GF-D8 (cell line): ENCODE data around the gene GABRR3.

Experiments used
- DNase-seq: peaks from one replicate; lab custom pipeline; 2025; lab: John Stamatoyannopoulos, UW

GABRR3 gene

DNA sequence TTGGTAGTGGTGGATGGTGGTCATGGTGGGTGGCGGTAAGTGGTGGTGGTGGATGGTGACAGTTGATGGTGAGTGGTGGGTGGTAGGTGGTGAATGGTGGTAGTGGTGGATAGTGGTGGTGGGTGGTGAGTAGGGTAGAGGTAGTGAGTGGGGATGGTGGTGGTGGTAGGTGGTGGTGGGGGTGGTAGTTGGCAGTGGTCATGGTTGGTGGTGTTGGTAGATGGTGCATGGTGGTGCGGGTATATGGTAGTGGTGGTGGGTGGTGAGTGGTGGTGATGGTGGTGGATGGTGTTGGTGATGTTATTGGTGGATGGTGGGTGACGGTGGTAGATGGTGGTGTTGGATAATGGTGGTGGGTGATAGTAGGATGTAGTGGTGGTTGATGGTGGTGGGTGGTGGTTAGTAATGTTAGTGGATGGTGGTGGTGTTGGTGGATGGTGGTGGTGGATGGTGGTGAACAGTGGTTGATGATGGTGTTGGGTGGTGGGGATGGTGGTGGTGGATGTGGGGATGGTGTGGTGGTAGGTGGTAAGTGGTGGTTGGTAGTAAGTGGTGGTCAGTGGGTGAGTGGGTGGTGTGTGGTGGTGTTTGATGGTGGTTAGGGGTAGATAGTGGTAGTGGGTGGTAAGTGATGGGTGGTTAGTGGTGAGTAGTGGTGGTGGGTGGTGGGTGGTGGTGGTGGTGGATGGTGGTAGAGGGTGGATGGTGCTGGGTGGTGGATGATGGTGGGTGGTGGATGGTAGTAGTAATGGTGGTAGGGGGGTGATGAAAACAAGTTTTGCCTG lies 46.1 kb downstream of the GABRR3 start:
- DNase-seq, result no peak

DNA sequence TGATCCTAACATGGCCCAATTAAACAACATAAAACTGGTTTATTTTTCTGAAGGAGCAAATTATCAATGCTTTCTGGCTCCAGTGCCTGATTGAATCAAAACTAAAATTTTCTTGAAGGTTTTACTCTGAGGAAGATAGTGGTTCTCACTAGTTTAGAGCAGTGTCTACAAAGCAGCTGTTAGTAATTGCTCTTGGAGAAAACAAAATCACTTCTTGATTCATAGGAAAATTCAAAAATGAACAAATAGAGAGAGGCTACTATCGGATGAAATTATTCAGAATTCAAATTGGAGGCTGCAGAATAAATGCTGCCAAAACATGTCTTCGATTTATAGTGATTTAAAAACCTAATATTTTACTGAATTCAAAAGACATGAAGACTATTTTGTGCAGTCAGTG lies 47.8 kb downstream of the GABRR3 start:
- no peak for DNase-seq

DNA sequence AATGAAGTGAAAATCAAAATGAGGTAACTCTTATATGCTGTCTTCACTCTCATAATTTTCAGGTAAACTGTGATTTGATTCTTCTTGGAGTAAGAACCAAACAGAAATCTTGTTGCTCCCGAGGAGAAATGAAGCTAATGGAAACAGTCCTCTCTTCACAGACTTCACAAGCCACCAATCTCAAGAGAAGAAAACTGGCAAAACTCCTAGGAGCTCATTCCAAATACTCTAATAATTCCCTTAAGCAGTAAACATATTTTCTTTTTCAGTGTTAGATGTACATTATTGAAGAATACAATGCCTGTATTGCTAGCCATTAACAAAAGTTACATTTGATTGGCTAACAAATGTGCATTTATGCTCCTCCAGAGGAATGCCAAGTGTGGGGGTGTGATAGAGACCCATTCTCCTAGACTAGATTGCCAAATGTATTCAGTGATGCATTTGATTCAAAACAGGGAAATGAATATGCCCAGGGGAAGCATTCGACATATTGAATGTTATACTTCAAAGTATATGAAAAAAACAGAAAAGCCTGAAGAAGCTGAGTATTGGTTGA lies 51.1 kb downstream of the GABRR3 start:
- DNase-seq, result no peak

DNA sequence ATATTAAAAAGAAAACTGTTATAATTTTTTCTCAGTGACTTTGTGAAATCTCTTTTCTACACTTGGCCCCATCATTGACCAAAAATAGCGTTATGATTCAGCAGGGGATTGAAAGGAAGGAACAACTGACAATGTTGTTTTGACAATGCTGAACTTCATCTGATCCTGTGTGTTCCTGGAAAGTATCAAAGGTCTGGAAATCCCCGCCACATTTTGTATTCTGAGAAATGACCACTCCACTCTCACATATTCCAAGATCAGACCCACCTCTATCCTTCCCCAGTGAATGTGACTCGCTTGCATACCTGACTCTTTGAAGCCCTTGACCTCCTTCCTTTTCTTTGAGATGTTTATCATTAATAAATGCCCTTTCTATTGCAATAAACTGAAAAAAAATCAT lies 53.2 kb downstream of the GABRR3 start:
- DNase-seq, result no peak

DNA sequence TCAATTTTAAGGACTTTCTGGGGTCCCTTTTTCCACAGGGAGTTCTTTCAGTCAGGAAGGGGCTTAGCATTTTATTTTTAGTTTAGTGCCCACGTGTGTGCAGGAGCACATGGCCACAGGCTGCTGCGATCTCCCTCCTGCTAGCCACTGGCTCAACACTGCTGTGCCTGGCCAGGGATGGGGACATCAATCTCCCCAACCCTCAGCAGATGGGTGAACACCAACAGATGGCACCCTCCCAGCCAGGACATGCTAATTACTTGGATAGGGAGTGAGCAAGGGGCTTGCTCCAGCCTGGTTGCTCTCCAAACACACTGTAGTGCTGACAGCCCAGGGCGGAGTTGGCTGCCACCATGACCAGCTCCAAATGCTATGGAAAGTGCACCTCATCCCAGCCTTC lies 55.5 kb downstream of the GABRR3 start:
- no peak for DNase-seq

DNA sequence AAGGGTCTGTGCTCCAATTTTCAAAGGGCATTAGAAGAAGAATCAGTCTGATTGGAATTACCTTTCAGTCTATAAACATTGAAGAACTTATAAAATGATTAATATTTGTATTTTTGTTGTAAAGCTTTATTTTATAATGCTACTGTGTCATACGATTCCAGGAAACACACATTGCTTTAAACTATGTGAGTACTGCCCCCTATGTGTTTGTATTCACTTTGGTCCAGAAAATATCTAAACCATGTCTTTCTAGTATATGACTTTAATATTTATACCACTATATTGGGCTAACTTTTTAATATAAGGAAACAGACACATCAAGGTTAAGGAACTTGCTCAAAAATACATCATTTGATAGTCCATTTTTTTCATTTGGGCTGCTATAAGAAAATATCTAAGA lies 59.6 kb downstream of the GABRR3 start:
- DNase-seq, result no peak

DNA sequence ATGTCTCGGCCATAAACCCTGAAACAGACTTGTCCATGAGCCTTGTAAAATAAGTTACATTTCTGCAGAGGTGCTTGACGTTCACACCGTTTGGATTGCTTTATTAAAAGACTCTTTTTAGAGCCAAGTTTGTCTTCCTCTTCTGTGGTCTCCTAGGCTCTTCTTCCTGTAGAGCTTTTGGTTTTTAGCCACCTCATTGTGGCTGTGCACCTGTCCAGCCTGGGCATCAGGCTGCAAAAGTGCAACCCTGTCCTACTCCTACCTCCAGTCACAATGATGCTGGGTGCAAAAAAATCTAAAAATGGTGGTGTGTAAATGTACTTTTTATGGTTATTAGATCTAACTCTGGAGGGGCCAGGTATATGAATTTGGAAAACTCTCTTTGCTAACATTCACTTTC lies 60.1 kb downstream of the GABRR3 start:
- no peak for DNase-seq

DNA sequence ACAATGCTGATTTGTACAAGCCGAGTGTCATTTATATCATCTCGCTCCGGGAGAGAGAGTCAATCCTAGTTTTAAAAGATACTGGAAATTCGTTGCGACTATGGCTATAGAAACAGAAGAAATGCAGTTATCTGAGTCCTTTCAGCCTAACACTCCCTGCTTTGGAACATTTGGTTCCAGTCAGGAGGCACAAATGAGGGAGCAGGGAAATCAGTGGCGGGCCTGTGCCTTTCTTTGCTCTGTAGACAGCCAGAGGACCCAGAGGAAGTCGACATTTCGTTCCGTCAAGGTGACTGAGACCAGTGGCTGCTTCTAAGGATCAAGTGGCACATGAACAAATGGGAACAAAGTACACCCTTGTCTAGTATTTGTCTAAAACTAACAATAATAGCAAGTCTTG lies 62.1 kb downstream of the GABRR3 start:
- DNase-seq, result no peak

DNA sequence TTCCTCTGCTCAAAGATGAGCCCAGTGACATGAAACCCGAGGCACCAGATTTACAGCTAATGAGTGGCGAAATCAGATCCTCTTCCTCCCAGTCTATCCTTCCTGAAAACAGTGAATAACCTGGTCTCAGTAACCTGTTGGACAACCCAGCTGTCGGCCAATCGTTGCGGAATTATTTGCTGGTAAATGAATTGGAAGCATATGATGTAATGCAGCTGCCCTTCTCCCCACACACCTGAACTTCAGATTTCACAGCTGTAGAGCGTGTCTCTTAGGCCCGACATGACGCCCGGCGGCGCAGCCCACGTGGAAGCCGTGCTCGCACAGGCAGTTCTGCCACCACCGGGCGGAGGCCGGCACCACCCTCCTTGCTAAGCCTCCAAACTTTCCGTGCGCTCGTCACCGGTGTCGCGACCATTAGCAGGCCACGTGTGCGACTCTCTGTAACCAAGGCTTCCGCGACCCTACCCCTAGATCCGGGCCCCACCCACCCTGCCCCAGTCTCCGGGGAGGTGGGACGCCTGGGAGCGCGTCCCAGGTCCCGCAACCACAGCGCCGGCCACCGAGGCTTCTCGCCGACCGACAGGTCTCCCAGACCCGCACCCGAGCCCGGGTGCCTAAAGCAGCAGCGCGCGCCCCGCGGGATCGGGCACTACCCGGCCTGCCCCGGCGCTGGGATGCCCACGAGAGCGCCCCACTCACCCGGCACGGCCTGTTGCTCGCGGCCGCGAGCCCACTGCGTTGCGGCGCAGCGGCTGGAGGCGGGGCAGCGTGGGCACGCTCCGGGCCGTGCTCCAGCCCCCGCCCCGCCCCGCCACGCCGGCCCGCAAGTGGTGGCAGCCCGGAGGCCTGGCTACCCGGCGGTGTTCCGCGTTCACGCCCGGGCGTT lies 63.2 kb downstream of the GABRR3 start, which contains the start of gene RIOX2:
TSS of gene RIOX2 (minus strand) at position 753 of the 889 bp plus-strand sequence. CDS start 4,838 bp downstream, outside the sequence.
- peak; percentile 51 for DNase-seq

DNA sequence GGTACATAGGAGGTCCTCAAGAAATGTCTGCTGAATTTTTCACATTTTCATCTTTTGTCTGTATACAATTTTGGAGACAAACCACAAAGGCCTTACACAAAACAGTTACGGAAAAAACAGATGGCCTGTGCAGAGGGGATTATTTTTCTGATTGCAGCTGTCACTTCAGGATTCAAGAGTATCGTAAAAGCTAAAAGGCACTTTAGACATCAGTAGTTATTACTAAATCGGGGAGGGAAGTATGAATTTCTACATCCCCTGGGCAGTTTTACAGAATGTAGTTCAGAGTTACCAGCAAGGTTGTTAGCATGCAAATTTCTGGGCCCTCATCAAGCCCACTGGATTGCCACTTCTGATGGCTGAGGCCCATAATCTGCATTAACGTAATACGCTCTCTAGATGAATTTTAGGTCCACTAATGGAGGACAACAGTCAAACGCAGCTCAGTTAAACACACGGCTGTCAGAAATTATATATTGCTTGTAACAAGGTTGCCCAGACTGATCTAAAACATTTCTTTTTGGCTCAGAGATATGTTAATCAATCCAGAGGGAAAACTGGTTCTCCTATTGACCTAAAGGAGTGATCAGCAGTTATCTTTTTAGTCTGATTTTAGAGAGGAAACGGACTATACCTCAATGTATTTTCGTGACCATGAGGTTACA lies 64.0 kb downstream of the GABRR3 start:
- no peak for DNase-seq

DNA sequence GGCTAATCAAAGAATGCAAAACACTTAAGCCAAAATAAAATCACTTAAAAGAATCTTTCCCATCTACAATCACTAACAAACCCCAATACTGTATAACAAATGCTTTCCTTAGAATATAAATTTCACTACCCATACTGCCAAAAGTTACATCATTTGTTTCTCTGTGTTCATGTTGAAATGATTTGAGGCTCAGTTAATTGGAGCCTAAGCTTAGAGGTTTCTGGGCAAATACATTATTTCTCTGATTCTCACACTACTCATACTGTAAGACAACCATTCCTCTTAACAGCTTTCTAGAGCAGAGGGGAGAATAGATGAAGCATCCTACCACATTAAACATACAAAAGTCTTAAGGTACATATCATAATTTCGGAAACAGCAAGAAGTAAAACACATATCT lies 65.0 kb downstream of the GABRR3 start:
- no peak for DNase-seq

DNA sequence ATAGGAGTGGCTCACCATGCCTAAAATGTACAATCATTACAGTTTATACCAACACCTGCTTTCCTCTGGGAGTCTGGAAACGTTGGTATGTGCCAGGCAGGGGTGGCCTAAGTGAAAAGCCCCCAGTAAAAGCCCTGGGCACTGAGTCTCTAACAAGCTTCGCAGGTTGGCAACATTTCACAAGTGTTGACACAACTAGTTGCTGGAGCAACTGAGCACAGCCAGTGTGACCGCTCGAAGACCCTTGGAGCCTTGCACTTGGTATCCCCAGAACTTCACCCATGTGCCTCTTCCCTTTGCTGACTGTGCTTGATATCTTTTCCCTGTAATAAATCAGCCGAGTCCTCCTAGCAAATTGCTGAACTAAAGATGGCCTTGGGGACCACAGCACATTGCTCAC lies 65.6 kb downstream of the GABRR3 start:
- DNase-seq, result no peak

DNA sequence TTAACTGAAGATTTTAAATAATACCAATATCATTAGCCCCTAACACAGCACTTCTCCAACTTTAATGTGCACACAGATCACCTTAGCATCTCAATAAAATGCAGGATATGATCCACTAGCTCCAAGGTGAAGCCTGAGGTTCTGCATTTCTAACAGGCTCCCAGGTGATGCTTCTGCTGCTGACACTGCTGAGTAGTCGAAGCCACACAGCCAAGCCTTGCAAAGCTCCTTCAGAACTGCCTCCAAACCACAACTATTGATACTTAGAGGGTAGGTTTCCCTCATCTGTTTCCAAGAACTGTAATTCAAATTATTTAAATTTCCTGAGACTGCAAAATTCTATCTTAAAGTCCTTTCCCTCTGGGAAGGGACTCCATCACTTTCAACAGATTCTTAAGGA lies 66.7 kb downstream of the GABRR3 start:
- DNase-seq, result no peak

DNA sequence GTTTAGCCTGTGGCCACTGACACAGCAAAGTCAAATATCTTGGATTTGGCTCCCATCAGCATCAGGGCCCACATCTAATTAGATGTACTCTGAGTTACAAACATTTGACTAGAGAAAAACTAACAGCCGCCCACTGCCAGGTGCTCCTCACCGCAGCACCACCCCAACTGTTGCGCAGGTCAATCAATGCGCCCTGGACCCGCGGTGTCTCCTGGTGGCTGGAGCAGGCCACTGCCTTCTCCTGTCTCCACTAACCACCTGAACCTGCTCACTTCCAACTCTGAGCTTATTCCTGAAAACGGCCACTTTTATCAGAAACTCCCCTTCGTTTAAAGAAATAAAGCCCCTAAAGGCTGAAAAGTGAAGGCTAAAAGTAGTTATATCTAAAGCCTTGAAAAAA lies 67.1 kb downstream of the GABRR3 start:
- no peak for DNase-seq

DNA sequence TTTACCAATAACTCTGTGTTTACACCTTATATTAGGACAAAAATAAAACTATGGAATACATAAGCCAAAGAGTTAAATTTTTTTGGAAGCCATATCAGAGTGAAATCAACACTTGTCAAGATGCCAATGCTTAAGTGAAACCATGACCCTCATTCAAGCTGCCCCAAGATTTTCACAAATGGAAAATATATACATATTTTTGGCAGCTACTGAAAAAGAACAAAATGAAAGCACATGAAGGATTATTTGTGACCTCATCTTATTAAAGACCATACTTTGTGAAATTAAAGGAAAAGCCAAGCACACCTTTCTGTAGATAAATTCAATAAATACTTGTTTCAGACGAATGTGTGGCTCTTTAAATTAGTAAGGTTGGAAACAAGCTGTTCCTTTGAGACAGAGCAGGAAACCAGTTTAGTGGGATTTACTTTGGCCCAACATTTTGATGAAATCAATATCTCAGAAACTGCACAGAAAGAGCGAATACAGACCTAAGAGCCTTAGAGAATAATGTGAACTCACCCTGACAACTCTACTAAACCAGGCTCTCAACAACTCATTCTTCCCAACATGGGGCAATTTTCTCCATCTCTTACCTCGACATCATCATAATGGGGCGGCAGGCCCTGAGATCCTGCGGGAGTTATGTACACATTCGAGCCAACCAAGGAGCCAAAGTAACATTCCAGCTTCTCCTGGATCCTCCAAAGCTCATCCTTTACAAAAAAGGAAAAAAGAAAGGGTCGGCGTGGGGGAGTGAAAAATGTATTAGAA lies 73.9 kb downstream of the GABRR3 start:
- no peak for DNase-seq

DNA sequence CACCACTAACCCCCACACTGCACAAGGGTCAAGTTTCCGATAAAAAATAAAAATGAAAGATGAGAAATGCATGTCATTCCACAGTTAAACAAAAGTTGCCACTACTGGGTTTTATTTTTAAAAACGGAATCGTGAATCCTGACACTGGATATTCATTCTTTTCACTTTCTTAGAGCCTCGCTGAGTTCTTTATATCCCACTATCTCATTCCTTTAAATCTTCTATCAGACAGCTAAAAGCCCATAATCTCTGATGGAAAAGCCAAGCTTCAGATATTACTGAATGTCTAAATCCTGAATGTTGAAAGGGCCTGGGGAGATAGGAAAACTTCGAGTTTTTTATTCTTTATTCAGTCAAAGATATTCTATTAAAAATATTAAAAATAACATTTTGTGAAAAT lies 74.6 kb downstream of the GABRR3 start:
- DNase-seq, result no peak

DNA sequence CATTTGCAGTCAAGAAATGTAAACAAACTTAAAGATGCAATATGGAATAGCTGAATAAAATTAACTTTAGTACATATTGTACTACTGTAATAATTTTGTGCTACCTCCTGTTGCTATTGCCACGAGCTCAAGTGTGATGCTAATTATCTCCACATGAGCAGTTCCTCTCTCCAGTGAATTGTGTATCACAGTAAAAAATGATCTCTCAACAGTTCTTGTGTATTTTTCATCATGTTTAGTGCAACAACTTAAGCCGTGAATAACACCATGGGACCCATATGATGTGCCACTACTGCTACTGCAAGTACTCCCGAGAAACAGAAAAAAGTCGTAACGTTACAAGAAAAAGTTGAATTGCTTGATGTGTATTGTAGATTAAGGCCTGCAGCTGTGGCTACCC lies 75.2 kb downstream of the GABRR3 start:
- DNase-seq, result no peak

DNA sequence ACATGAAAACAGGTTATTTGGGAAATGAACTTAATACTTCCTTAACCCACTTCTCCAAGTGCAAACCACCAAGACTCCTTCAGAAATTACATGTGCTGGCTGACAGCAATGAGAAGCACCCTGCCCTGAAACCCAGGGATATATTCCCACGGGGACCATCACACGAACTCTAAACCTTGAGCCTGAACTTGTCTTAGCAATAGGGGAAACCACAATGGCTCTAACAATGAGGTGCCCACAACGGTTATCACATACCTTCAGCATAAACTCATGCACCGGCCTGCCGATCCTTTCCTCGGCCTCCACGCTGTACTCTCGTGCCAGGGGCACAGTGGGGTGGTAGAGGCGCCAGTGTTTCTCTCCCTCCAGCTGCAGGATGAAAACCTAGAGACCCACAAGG lies 76.3 kb downstream of the GABRR3 start:
- DNase-seq, result no peak

DNA sequence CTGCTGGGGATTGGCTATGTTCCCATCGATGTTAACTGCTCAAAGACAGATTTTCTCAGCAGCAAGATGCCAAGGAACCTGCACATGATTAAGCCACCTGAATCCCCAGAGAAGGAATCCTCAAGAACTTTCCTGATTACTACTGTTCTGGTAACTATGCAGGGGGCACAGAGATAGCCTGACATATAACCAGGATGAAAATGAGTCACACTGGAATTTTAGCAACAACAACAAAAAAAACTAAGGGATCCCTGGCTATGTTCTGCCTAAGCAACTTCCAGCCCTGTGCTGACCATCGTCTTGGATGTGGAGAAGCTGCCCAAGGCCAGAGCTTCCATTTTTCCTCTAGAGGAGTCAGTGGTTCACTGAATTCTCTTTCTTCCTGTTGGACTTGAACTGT lies 76.7 kb downstream of the GABRR3 start:
- DNase-seq, result no peak

DNA sequence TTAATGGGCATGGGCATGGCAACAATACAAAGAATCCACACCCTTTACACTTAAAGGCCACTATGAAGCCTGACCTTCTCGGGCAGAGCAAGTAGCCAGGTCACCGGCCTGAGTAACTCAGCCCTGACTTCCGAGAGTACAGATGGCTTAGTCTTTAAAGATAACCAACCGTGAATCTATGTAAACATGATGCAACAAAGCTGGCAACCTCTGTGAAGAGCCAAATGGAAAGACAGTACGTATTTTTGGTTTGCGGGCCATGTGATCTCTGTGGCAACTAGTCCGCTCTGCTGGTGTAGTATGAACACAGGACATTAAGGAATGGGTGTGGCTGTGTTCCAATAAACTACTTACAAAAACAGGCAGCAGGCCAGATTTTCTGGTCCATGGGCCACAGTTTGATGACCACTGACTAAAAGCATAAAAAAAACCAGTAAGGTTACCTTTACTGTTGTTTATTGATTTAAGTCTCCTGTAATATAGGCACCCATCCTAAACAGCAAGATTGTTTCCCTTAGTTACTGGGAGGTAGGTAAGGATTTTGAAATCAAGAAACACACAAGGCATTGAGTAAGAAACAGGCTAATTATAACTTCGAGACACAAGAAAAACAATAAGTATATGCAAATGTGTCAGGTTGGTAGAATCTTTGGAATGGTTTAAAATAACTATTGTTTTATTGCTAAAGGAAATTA lies 77.4 kb downstream of the GABRR3 start:
- DNase-seq, result no peak

DNA sequence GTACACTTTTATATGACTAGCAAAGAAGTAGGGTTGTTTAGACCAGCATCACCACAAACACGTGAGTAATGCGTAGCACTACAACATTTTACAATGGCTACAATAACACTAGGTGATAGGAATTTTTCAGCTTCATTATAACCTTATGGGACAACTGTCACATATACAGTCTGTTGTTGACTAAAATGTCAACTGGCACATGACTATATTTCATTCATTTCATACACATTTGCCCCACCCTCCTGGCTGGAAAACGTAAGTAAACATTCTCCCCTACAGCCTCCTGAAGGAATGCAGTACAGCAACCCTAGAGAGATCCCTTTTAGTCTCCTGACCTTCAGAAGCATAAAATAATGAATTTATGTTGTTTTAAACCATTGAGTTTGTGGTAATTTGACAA lies 79.1 kb downstream of the GABRR3 start:
- no peak for DNase-seq
